PC-3 (cell line): ENCODE results near the gene RAB5B. TPM values are rescaled to one million over a fixed set of nuclear protein-coding genes. Genes with fewer than 3 reads are reported as not detected.
A peak's percentile ranks its signal among the peaks of the same experiment; 100 is the strongest.

Source experiments
- ATAC-seq: fragments of 200-7000 bp; cut with Tn5 transposase; 2 replicates; pipeline ENCODE4 v1.9.1; 2020; ENCODE audit warnings: mild to moderate bottlenecking, moderate library complexity
- BruUV-seq: library from RNA; stranded (reverse); fragments of 400-500 nt; replicated peaks from 2 replicates; lab custom pipeline; 2021; lab: Mats Ljungman, UMichigan
- CTCF ChIA-PET: fragments of 300-600 bp; sonication (Branson Sonifier 250); formaldehyde crosslinking; loops from one replicate; lab custom pipeline; 2022; ENCODE audit warnings: antibody characterized with exemption; lab: Charles Lee
- POLR2A ChIA-PET: fragments of 300-600 bp; sonication (Branson Sonifier 250); formaldehyde crosslinking; loops from one replicate; lab custom pipeline; 2022; ENCODE audit warnings: antibody characterized with exemption; ENCODE audit not compliant: unreplicated experiment; lab: Charles Lee
- DNase-seq: peaks from one replicate; pipeline ENCODE4 v3.0.0-alpha.2; 2015
- H2AFZ ChIP-seq: fragments of 300-600 bp; sonication (generic); 2 replicates; pipeline ENCODE4 v1.6.0; 2016; ENCODE audit warnings: antibody characterized with exemption, low read length
- H3F3A ChIP-seq: fragments of 300-600 bp; sonication (generic); one replicate; pipeline ENCODE4 v1.6.0; 2017; ENCODE audit warnings: antibody characterized with exemption, low read length, control low read depth, mild to moderate bottlenecking; ENCODE audit not compliant: unreplicated experiment
- H3K27ac ChIP-seq: fragments of 300-600 bp; sonication (generic); 2 replicates; pipeline ENCODE4 v1.5.1; 2016; ENCODE audit warnings: mild to moderate bottlenecking, low read length
- H3K27me3 ChIP-seq: fragments of 300-600 bp; sonication (generic); 2 replicates; pipeline ENCODE4 v1.6.1; 2016; ENCODE audit warnings: low read length, mixed read lengths
- H3K36me3 ChIP-seq: fragments of 300-600 bp; sonication (generic); 2 replicates; pipeline ENCODE4 v1.6.1; 2016; ENCODE audit warnings: low read depth, mixed run types, low read length, mixed read lengths
- H3K4me1 ChIP-seq: fragments of 300-600 bp; sonication (generic); 2 replicates; pipeline ENCODE4 v1.5.1; 2016; ENCODE audit warnings: low read length; ENCODE audit not compliant: insufficient read depth
- H3K4me2 ChIP-seq: fragments of 300-600 bp; sonication (generic); 2 replicates; pipeline ENCODE4 v1.6.0; 2016; ENCODE audit warnings: low read length
- H3K4me3 ChIP-seq: fragments of 300-600 bp; sonication (generic); 2 replicates; pipeline ENCODE4 v1.5.1; 2016; ENCODE audit warnings: mild to moderate bottlenecking, low read length, mixed read lengths
- H3K79me2 ChIP-seq: fragments of 300-600 bp; sonication (generic); 2 replicates; pipeline ENCODE4 v1.6.1; 2017; ENCODE audit warnings: low read length, mixed read lengths
- H3K9ac ChIP-seq: fragments of 300-600 bp; sonication (generic); 2 replicates; pipeline ENCODE4 v1.6.0; 2016; ENCODE audit warnings: mild to moderate bottlenecking, low read length
- H3K9me2 ChIP-seq: fragments of 300-600 bp; sonication (generic); replicated peaks from 2 replicates; pipeline ENCODE4 v1.6.1; 2016; ENCODE audit warnings: mixed run types, low read length, mixed read lengths
- H3K9me3 ChIP-seq: fragments of 300-600 bp; sonication (generic); 2 replicates; pipeline ENCODE4 v1.6.1; 2016; ENCODE audit warnings: low read length, mixed read lengths
- H4K20me1 ChIP-seq: fragments of 300-600 bp; sonication (generic); 2 replicates; pipeline ENCODE4 v1.6.1; 2016; ENCODE audit warnings: low read length, mixed read lengths
- EZH2 ChIP-seq: fragments of 300-600 bp; sonication (generic); IDR thresholded peaks from one replicate; pipeline ENCODE4 v1.6.1; 2017; ENCODE audit warnings: antibody characterized with exemption, mild to moderate bottlenecking, low read length; ENCODE audit not compliant: unreplicated experiment
- EZH2phosphoT487 ChIP-seq: fragments of 300-600 bp; sonication (generic); IDR thresholded peaks from 2 replicates; pipeline ENCODE4 v1.6.1; 2018; ENCODE audit warnings: mild to moderate bottlenecking, antibody characterized with exemption, low read length, borderline replicate concordance
- intact Hi-C: fragments of 100-400 bp; cut with micrococcal nuclease; formaldehyde crosslinking; loops from 2 replicates; pipeline ENCODE4 v1.9.0; 2023
- total RNA-seq: library from RNA; depleted of rRNA; stranded (reverse); fragments of >200 nt; gene quantifications from 2 replicates; pipeline ENCODE4 v1.2.3, GENCODE V29; 2014
- TF ChIP-seq, protein P1 (sequence below): fragments of 300-600 bp; sonication (generic); conservative IDR thresholded peaks from 2 replicates; pipeline ENCODE4 v1.5.1; 2017; ENCODE audit warnings: antibody characterized with exemption, low read depth, mild to moderate bottlenecking, low read length

The RAB5B gene
- total RNA-seq, 1 experiment from 2014 or later: 48.8 TPM

DNA sequence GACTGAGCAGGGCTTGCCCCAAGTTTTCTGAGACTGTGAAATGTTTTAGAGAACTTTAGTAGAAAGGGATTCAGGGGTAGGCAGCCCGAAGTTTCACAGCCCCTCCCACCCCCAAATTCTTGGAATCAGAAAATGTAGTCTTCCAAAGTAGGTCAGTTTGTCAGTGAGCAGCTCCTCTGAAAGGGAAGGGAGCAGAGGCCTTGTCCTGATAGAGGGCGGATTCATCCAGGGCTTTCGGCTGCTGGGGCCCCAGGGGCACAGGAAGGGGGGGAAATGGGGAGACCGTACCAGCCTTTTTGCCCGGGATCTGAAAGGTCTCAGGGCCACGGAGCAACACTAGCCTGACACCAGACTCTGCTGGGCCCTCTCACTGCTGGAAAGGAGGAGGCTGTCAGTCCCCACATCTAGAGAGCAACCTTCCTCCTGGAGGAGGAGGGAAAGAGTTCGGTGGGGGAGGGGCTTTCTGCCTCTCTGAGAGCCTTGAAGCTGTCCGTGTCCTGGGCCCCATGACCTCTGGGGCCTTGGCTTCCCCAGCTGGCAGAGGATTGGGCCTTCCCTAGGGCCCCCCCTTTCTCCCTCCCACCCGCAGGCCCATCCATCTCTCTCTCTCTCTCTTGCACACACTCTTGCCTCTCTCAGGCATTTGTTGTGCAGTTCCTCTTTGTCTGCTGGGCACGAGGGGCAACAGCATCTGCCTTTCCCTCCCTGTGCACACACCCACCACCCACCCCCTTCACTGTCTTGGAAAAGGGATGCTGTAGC lies 46.7 kb downstream of the RAB5B start, which contains the start of gene IKZF4:
Gene IKZF4 (plus strand): TSS at position 621 of the 762 bp plus-strand sequence. CDS start 451 bp downstream, outside the sequence.
- ChIA-PET POLR2A (no interaction called here), CTCF (no interaction called here)
- Histone ChIP-seq H3K4me1 (no peaks in the 10 kb centered on the region), H3K36me3 (no peaks in the 10 kb centered on the region), H2AFZ (no peak within 1 kb of the TSS), H3K27me3 (no peaks in the 10 kb centered on the region), H3F3A (no peaks in the 10 kb centered on the region), H4K20me1 (no peaks in the 10 kb centered on the region), H3K9me2 (no peaks in the 10 kb centered on the region), H3K9me3 (no peaks in the 10 kb centered on the region), H3K27ac (no peak within 1 kb of the TSS), H3K9ac (no peak within 1 kb of the TSS), H3K4me2 (no peak within 1 kb of the TSS), H3K4me3 (no peak within 1 kb of the TSS), H3K79me2 (no peaks in the 10 kb centered on the region)
- ATAC-seq: no peak
- TF ChIP-seq EZH2 (no peak), EZH2phosphoT487 (no peak)
- TF ChIP-seq, protein P1, sequence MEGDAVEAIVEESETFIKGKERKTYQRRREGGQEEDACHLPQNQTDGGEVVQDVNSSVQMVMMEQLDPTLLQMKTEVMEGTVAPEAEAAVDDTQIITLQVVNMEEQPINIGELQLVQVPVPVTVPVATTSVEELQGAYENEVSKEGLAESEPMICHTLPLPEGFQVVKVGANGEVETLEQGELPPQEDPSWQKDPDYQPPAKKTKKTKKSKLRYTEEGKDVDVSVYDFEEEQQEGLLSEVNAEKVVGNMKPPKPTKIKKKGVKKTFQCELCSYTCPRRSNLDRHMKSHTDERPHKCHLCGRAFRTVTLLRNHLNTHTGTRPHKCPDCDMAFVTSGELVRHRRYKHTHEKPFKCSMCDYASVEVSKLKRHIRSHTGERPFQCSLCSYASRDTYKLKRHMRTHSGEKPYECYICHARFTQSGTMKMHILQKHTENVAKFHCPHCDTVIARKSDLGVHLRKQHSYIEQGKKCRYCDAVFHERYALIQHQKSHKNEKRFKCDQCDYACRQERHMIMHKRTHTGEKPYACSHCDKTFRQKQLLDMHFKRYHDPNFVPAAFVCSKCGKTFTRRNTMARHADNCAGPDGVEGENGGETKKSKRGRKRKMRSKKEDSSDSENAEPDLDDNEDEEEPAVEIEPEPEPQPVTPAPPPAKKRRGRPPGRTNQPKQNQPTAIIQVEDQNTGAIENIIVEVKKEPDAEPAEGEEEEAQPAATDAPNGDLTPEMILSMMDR: no peak
- intact Hi-C loops: no loop called here
- no peak for DNase-seq
- no TSS peak for BruUV-seq

DNA sequence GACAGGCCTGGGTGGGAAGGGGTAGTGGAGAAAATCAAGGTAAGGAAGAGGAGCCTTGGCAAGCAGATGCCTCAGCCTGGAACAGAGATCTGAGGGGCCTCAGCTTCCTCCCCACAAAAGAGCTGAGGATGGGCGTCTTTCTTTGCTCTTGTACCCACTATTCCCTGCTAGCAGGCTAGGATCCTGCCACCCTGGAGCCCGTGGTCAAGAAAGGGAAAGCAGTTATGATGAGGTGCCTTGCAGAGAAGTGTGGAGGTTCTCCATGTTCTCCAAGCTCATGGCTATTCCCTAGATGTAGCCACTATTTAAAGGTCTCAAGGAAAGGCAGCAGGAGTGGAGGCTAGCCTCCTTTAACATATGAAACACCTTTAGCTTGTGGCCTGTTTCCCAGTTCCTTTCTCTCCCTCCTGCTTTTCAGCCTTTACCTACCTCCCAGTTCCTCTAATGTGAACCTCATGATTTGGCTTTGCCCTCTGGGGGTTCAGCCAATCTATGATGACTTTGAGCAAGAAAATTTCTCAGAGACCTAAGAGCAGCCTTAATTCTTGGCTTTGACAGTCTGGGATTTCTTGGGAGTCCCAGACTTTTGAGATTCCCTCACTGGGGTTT lies 48.1 kb downstream of the RAB5B start:
- Histone ChIP-seq H3K9ac (no peak overlapping the region), H3K9me2 (no peaks in the 10 kb centered on the region), H3K36me3 (no peaks in the 10 kb centered on the region), H3K4me1 (no peaks in the 10 kb centered on the region), H3K4me3 (no peak overlapping the region), H3K27me3 (no peaks in the 10 kb centered on the region), H3K27ac (no peak overlapping the region), H4K20me1 (no peaks in the 10 kb centered on the region), H3K79me2 (no peaks in the 10 kb centered on the region), H2AFZ (no peak overlapping the region), H3K4me2 (no peak overlapping the region), H3K9me3 (no peaks in the 10 kb centered on the region), H3F3A (no peaks in the 10 kb centered on the region)
- DNase-seq (no peak), ATAC-seq (no peak)
- BruUV-seq: no TSS peak
- TF ChIP-seq EZH2: no peak
- ChIA-PET CTCF (no interaction called here), POLR2A (no interaction called here)
- intact Hi-C loops: no loop called here

DNA sequence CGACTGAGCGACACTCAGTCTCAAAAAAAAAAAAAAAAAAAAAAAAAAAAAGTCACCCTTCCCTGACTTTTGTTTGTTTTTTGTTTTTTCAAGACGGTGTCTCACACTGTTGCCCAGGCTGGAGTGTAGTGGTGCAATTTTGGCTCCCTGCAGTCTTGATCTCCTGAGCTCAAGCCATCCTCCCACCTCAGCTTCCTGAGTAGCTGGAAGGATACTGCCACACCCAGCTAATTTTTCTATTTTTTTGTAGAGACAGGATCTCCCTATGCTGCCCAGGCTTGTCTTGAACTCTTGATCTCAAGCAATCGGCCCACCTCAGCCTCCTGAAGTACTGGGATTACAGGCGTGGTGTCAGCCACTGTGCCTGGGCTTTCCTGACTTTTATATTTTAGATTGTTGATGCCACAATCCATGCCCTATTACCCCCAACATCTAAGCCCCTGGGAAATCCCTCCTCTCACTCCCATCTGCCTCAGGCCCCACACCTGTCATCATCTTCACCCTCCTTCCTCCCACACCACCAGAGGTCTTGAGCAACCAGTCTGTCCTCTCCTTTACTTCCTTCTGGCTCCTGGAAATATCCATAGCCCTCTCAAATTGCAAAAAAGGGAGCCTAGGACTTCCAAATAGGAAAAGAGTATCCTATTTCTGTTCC lies 54.8 kb downstream of the RAB5B start:
- Histone ChIP-seq H3K27ac (peak overlapping the region; percentile 27), H3K79me2 (no peaks in the 10 kb centered on the region), H3K27me3 (no peaks in the 10 kb centered on the region), H3K9me2 (no peaks in the 10 kb centered on the region), H3K9ac (no peak overlapping the region), H3K36me3 (no peaks in the 10 kb centered on the region), H2AFZ (no peak overlapping the region), H4K20me1 (no peaks in the 10 kb centered on the region), H3F3A (no peaks in the 10 kb centered on the region), H3K4me3 (no peak overlapping the region), H3K4me1 (peaks cover 17% of the 10 kb centered on the region), H3K9me3 (no peaks in the 10 kb centered on the region), H3K4me2 (peak overlapping the region; percentile 20; the same call in 1 of the 2 replicates)
- BruUV-seq: no TSS peak
- ChIA-PET CTCF (interaction anchor here (0.6 to 2.3 kb wide), 6 partner anchors 22 to 407 kb away, joined by 3 to 29 read pairs (median 6); partner anchors contain the start of genes RAB5B and SUOX), POLR2A (interaction anchor here (0.7 to 1.4 kb wide), 2 partner anchors 31 to 33 kb away, joined by 3 to 7 read pairs; partner anchors contain the start of gene SUOX)
- intact Hi-C loops: loop anchor here (1.0 kb wide), 2 partner anchors 32 to 289 kb away; no protein-coding TSS in a partner anchor
- DNase-seq (no peak), ATAC-seq (peak; percentile 42)
- TF ChIP-seq, protein P1: no peak
- TF ChIP-seq EZH2phosphoT487: no peak
- no peak for TF ChIP-seq EZH2
